Measurements from ENCODE around the gene RABGAP1L. TPM values are rescaled to one million over a fixed set of nuclear protein-coding genes. Genes with fewer than 3 reads are reported as not detected.

The RABGAP1L gene
- total RNA-seq, 1 experiment from 2014 or later, result 76.9 TPM

- TF ChIP-seq ZNF532 (CRISPR knock-in tag; IDR thresholded peaks at IDR 0.05; ENCODE audit: borderline replicate concordance) (no peak), EMX1 (CRISPR knock-in tag; IDR thresholded peaks at IDR 0.05) (no peak), CREB1 (CRISPR knock-in tag; IDR thresholded peaks at IDR 0.05) (no peak), ZNF423 (CRISPR knock-in tag; IDR thresholded peaks at IDR 0.05) (no peak), ZNF121 (CRISPR knock-in tag; IDR thresholded peaks at IDR 0.05) (no peak), ZSCAN18 (CRISPR knock-in tag; IDR thresholded peaks at IDR 0.05) (no peak)
Observed at GRCh38 chr1:174273776-174274175, 114.5 kb downstream of the RABGAP1L start (continued).

- TF ChIP-seq ZNF219 (CRISPR knock-in tag; IDR thresholded peaks at IDR 0.05; ENCODE audit: borderline replicate concordance) (no peak), ZNF425 (CRISPR knock-in tag; conservative IDR thresholded peaks at IDR 0.05) (no peak), CTCF (IDR thresholded peaks at IDR 0.05) (no peak), ESRRA (CRISPR knock-in tag; IDR thresholded peaks at IDR 0.05; ENCODE audit: borderline replicate concordance) (no peak)
- no peaks in the 10 kb centered on the region for H3K9me3 Mint-ChIP-seq
- no peaks in the 10 kb centered on the region for H3K27me3 Mint-ChIP-seq (ENCODE audit: low read depth)
- ChIA-PET POLR2A (no interaction called here), CTCF (interaction anchor here (1.8 kb wide), 1 partner anchor 12 kb away, joined by 14 read pairs; no protein-coding TSS in a partner anchor)
- no peak overlapping the region for H3K27ac Mint-ChIP-seq
- no peaks in the 10 kb centered on the region for H3K4me1 Mint-ChIP-seq
- no peaks in the 10 kb centered on the region for H3K36me3 Mint-ChIP-seq
- ATAC-seq (no peak), DNase-seq (ENCODE audit: low spot score) (no peak)
- no peak overlapping the region for H3K4me3 Mint-ChIP-seq
Observed at GRCh38 chr1:174274452-174274851, 115.1 kb downstream of the RABGAP1L start.

GRCh38 chr1:174274884-174275283 lies 115.6 kb downstream of the RABGAP1L start:
- Mint-ChIP-seq H3K9me3 (no peaks in the 10 kb centered on the region), H3K4me3 (no peak overlapping the region), H3K36me3 (no peaks in the 10 kb centered on the region), H3K27ac (no peak overlapping the region), H3K27me3 (ENCODE audit: low read depth) (no peaks in the 10 kb centered on the region), H3K4me1 (no peaks in the 10 kb centered on the region)
- no peak for ATAC-seq
- DNase-seq (ENCODE audit: low spot score), result no peak
- ChIA-PET CTCF (interaction anchor here (1.0 to 1.8 kb wide), 2 partner anchors 13 to 451 kb away, joined by 4 to 14 read pairs; no protein-coding TSS in a partner anchor), POLR2A (no interaction called here)
- TF ChIP-seq MXD4 (CRISPR knock-in tag; IDR thresholded peaks at IDR 0.05; ENCODE audit: borderline replicate concordance) (no peak), E2F4 (CRISPR knock-in tag; IDR thresholded peaks at IDR 0.05; ENCODE audit: borderline replicate concordance, low read depth) (no peak), NFATC4 (CRISPR knock-in tag; IDR thresholded peaks at IDR 0.05) (no peak)
